H1 (cell line): ENCODE results near the gene FCRL6. TPM values are rescaled to one million over a fixed set of nuclear protein-coding genes. Genes with fewer than 3 reads are reported as not detected.

ENCODE experiments used
- BRCA1 ChIP-seq: IDR thresholded peaks from 2 replicates; pipeline ENCODE4 v1.6.1; 2012; ENCODE audit warnings: low read depth, low read length, improper control_type of control experiment
- EGR1 ChIP-seq: IDR thresholded peaks from 2 replicates; pipeline ENCODE4 v1.6.1; 2011; ENCODE audit warnings: low read depth, low read length, borderline replicate concordance
- KDM4A ChIP-seq: IDR thresholded peaks from one replicate; pipeline ENCODE4 v1.7.1; 2012; ENCODE audit warnings: low read depth, mild to moderate bottlenecking, moderate library complexity, low read length, inconsistent platforms; ENCODE audit not compliant: severe bottlenecking
- KDM5A ChIP-seq: fragments of 200-600 bp; IDR thresholded peaks from 2 replicates; pipeline ENCODE4 v1.7.1; 2012; ENCODE audit warnings: mild to moderate bottlenecking, low read length, inconsistent platforms, mixed read lengths
- POLR2AphosphoS5 ChIP-seq: IDR thresholded peaks from 2 replicates; pipeline ENCODE4 v1.6.1; 2011; ENCODE audit warnings: low read depth, low read length
- SIN3A ChIP-seq, 2 experiments: IDR thresholded peaks in 1 of 2; conservative IDR thresholded peaks in 1 of 2; 2 replicates each; pipeline ENCODE4 v1.6.1; 2011 to 2012; ENCODE audit warnings: low read length in 2 of 2, improper control_type of control experiment in 1 of 2, low read depth in 1 of 2, mild to moderate bottlenecking in 1 of 2
- SUZ12 ChIP-seq: fragments of 200-600 bp; sonication (generic); IDR thresholded peaks from 2 replicates; pipeline ENCODE4 v1.6.1; 2012; ENCODE audit warnings: mild to moderate bottlenecking, inconsistent platforms, low read length, moderate library complexity, mixed read lengths
- polyA plus RNA-seq, 7 experiments: library from polyadenylated mRNA; depleted of rRNA in 3 of 7; stranded (reverse) in 5 of 7; unstranded in 2 of 7; fragments of >200 nt in 5 of 7; fragments of 200-250 nt in 2 of 7; gene quantifications; 1 replicate in 5 of 7; 2 replicates in 1 of 7; 4 replicates in 1 of 7; pipeline versions ENCODE4 v1.2.1 to v1.2.3, GENCODE V29; 2011 to 2013; ENCODE audit warnings: missing spikeins in 2 of 7, mixed read lengths in 2 of 7
- total RNA-seq: library from RNA; stranded (reverse); fragmentation: NEBNext Ultra II Directional; extraction: Animal tissue kit (Norgen Biotek cat#: 25700); gene quantifications from 2 replicates; pipeline ENCODE4 v1.2.1, GENCODE V29; 2021
- TF ChIP-seq, protein P1 (sequence below): fragments of 300-600 bp; sonication (generic); IDR thresholded peaks from 2 replicates; pipeline ENCODE4 v1.7.1; 2012; ENCODE audit warnings: low read length, moderate library complexity, mild to moderate bottlenecking, inconsistent platforms; ENCODE audit not compliant: insufficient replicate concordance
- TF ChIP-seq, protein P2 (sequence below): IDR thresholded peaks from 2 replicates; pipeline ENCODE4 v1.6.1; 2011; ENCODE audit warnings: low read depth, mild to moderate bottlenecking, low read length; ENCODE audit not compliant: insufficient read depth

The FCRL6 gene
- total and polyA plus RNA-seq, 2 of the 8 experiments (the other 6 are each of a cell fraction or from before 2014, with no cell fraction given): not detected

DNA sequence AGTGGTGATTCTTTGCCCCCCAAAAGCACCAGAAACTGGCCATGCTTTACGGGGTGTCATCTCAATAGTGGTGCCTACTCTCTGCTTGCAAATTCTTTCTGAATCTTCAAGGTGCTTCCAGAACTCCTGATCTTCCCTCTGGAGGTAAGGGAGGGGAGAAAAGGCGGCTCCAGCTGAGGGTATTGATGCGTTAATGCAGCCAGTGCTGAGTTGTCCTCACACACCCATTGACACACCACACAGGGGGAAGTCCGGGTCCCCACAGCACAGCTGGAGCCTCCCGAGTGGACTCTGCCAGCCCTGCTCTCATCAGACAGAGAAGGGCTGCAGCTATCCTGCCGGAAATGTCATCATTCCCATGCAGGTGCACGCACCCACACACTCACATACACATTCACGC, 59.1 kb downstream of the FCRL6 start (continued):
- TF ChIP-seq, protein P1, sequence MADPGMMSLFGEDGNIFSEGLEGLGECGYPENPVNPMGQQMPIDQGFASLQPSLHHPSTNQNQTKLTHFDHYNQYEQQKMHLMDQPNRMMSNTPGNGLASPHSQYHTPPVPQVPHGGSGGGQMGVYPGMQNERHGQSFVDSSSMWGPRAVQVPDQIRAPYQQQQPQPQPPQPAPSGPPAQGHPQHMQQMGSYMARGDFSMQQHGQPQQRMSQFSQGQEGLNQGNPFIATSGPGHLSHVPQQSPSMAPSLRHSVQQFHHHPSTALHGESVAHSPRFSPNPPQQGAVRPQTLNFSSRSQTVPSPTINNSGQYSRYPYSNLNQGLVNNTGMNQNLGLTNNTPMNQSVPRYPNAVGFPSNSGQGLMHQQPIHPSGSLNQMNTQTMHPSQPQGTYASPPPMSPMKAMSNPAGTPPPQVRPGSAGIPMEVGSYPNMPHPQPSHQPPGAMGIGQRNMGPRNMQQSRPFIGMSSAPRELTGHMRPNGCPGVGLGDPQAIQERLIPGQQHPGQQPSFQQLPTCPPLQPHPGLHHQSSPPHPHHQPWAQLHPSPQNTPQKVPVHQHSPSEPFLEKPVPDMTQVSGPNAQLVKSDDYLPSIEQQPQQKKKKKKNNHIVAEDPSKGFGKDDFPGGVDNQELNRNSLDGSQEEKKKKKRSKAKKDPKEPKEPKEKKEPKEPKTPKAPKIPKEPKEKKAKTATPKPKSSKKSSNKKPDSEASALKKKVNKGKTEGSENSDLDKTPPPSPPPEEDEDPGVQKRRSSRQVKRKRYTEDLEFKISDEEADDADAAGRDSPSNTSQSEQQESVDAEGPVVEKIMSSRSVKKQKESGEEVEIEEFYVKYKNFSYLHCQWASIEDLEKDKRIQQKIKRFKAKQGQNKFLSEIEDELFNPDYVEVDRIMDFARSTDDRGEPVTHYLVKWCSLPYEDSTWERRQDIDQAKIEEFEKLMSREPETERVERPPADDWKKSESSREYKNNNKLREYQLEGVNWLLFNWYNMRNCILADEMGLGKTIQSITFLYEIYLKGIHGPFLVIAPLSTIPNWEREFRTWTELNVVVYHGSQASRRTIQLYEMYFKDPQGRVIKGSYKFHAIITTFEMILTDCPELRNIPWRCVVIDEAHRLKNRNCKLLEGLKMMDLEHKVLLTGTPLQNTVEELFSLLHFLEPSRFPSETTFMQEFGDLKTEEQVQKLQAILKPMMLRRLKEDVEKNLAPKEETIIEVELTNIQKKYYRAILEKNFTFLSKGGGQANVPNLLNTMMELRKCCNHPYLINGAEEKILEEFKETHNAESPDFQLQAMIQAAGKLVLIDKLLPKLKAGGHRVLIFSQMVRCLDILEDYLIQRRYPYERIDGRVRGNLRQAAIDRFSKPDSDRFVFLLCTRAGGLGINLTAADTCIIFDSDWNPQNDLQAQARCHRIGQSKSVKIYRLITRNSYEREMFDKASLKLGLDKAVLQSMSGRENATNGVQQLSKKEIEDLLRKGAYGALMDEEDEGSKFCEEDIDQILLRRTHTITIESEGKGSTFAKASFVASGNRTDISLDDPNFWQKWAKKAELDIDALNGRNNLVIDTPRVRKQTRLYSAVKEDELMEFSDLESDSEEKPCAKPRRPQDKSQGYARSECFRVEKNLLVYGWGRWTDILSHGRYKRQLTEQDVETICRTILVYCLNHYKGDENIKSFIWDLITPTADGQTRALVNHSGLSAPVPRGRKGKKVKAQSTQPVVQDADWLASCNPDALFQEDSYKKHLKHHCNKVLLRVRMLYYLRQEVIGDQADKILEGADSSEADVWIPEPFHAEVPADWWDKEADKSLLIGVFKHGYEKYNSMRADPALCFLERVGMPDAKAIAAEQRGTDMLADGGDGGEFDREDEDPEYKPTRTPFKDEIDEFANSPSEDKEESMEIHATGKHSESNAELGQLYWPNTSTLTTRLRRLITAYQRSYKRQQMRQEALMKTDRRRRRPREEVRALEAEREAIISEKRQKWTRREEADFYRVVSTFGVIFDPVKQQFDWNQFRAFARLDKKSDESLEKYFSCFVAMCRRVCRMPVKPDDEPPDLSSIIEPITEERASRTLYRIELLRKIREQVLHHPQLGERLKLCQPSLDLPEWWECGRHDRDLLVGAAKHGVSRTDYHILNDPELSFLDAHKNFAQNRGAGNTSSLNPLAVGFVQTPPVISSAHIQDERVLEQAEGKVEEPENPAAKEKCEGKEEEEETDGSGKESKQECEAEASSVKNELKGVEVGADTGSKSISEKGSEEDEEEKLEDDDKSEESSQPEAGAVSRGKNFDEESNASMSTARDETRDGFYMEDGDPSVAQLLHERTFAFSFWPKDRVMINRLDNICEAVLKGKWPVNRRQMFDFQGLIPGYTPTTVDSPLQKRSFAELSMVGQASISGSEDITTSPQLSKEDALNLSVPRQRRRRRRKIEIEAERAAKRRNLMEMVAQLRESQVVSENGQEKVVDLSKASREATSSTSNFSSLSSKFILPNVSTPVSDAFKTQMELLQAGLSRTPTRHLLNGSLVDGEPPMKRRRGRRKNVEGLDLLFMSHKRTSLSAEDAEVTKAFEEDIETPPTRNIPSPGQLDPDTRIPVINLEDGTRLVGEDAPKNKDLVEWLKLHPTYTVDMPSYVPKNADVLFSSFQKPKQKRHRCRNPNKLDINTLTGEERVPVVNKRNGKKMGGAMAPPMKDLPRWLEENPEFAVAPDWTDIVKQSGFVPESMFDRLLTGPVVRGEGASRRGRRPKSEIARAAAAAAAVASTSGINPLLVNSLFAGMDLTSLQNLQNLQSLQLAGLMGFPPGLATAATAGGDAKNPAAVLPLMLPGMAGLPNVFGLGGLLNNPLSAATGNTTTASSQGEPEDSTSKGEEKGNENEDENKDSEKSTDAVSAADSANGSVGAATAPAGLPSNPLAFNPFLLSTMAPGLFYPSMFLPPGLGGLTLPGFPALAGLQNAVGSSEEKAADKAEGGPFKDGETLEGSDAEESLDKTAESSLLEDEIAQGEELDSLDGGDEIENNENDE: no peak
- TF ChIP-seq POLR2AphosphoS5 (no peak), KDM4A (no peak), EGR1 (no peak), SUZ12 (no peak), BRCA1 (no peak), SIN3A (conservative IDR thresholded peaks at IDR 0.05 in 1 of 2, IDR thresholded peaks at IDR 0.05 in 1 of 2; ENCODE audit: low read depth in 1 of 2, low read length in 2 of 2) (no peak), KDM5A (no peak)
- TF ChIP-seq, protein P2, sequence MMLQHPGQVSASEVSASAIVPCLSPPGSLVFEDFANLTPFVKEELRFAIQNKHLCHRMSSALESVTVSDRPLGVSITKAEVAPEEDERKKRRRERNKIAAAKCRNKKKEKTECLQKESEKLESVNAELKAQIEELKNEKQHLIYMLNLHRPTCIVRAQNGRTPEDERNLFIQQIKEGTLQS: no peak
